Testis (tissue), 3 donors: ENCODE results near the gene GRID1. TPM values are rescaled to one million over a fixed set of nuclear protein-coding genes. Genes with fewer than 3 reads are reported as not detected.

Experiments
- DNase-seq: peaks from one replicate; pipeline ENCODE4 v3.0.0-alpha.2; 2019
- H3K27ac ChIP-seq, 2 donors: fragments of 200-600 bp; sonication (generic); one replicate each; pipeline ENCODE4 v1.5.1; 2019
- H3K27me3 ChIP-seq: fragments of 200-600 bp; sonication (generic); one replicate; pipeline ENCODE4 v1.5.1; 2019
- H3K36me3 ChIP-seq: fragments of 200-600 bp; sonication (generic); one replicate; pipeline ENCODE4 v1.5.1; 2017; ENCODE audit warnings: low read depth; ENCODE audit errors: missing control alignments
- H3K4me1 ChIP-seq: fragments of 200-600 bp; sonication (generic); one replicate; pipeline ENCODE4 v1.5.1; 2019
- H3K4me3 ChIP-seq, 2 donors: fragments of 200-600 bp; sonication (generic); one replicate each; pipeline ENCODE4 v1.5.1; 2017 to 2019
- H3K9me3 ChIP-seq: fragments of 200-600 bp; sonication (generic); one replicate; pipeline ENCODE4 v1.5.1; 2017
- POLR2A ChIP-seq: fragments of 450-650 bp; IDR thresholded peaks from one replicate; pipeline ENCODE4 v1.6.1; 2017; ENCODE audit warnings: antibody characterized with exemption, mild to moderate bottlenecking, moderate library complexity
- WGBS, 2 donors: methylation state at CpG; one replicate each; pipeline ENCODE4 v1.1.5; 2018; 5-methylcytosine and 5-hydroxymethylcytosine counted together
- intact Hi-C: fragments of 100-400 bp; cut with DNase I; formaldehyde crosslinking; loops from one replicate; pipeline ENCODE4 v1.15.1; 2023; ENCODE audit warnings: low total_unique reads
- polyA plus RNA-seq: library from polyadenylated mRNA; stranded (reverse); fragments of 350-450 nt; fragmentation: Illumina TruSeq; extraction: RNeasy Lipid Tissue Mini Kit (QIAGEN cat#74804); gene quantifications from one replicate; pipeline ENCODE4 v1.2.3, GENCODE V29; 2014; ENCODE audit warnings: low read depth, low replicate concordance; ENCODE audit not compliant: insufficient read depth
- total RNA-seq, 2 donors: library from RNA; depleted of rRNA; stranded (reverse); fragments of >200 nt; gene quantifications; one replicate each; pipeline ENCODE4 v1.2.3, GENCODE V29; 2016
- TF ChIP-seq, protein P1 (sequence below), 3 experiments: fragments of 450-650 bp in 2 of 3; fragments of 200-600 bp in 1 of 3; sonication (generic) in 1 of 3; IDR thresholded peaks; one replicate each; pipeline ENCODE4 v1.5.1; 2016 to 2019; ENCODE audit warnings: antibody characterized with exemption in 3 of 3, mild to moderate bottlenecking in 2 of 3, moderate library complexity in 1 of 3

Gene GRID1
- total and polyA plus RNA-seq, 3 donors from 2014 or later, result 7.4 to 16.7 (median 8.1) TPM

DNA sequence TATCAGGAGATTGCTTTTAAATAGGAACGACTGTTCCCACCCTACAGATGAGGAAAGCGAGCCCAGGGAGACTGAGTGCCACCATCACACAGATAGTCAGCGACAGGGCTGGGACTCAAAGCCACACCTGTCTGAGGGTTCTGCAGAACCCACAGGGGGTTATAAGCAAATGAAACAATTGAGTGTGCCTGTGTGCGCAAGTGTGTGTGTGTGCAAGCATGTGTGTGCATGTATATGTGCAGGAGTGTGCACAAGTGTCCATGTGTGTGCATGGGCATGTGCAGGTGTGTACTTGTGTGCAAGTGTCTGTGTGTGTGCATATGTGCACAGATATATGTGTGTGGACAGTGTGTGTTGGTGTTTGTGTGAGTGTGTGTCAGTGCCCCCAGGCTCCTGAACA is 280.2 kb downstream of the GRID1 start:
- Histone ChIP-seq H3K27ac (no peak overlapping the region), H3K9me3 (no peaks in the 10 kb centered on the region), H3K27me3 (no peaks in the 10 kb centered on the region), H3K4me3 (no peak overlapping the region), H3K4me1 (no peaks in the 10 kb centered on the region), H3K36me3 (no peaks in the 10 kb centered on the region)
- TF ChIP-seq POLR2A, result no peak
- TF ChIP-seq, protein P1, sequence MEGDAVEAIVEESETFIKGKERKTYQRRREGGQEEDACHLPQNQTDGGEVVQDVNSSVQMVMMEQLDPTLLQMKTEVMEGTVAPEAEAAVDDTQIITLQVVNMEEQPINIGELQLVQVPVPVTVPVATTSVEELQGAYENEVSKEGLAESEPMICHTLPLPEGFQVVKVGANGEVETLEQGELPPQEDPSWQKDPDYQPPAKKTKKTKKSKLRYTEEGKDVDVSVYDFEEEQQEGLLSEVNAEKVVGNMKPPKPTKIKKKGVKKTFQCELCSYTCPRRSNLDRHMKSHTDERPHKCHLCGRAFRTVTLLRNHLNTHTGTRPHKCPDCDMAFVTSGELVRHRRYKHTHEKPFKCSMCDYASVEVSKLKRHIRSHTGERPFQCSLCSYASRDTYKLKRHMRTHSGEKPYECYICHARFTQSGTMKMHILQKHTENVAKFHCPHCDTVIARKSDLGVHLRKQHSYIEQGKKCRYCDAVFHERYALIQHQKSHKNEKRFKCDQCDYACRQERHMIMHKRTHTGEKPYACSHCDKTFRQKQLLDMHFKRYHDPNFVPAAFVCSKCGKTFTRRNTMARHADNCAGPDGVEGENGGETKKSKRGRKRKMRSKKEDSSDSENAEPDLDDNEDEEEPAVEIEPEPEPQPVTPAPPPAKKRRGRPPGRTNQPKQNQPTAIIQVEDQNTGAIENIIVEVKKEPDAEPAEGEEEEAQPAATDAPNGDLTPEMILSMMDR (IDR thresholded peaks at IDR 0.05), result no peak
- intact Hi-C loops, result no loop called here
- DNase-seq, result no peak
- WGBS, 2 donors, result 93 to 97% methylated on average over 4 of the region's 4 CpGs

DNA sequence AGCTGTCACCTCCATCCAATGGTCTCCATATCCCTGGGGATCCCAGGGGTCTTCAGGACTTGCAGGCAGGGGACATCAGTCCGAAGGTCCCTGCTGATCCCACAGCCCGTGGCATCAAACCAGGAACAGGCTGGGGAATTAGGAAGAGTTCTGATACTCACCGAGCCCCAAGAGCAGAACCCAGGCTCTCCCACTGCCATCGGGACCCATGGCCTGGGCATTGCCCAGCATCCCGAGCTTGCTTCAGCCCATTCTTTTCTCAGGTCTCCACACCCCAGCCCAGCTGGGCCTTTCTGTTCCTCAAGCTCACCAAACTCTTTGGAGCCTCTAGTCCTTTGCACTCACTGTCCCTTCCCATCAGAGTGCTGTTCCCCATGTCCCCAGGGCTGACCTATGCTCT is 280.9 kb downstream of the GRID1 start:
- Histone ChIP-seq H3K36me3 (no peaks in the 10 kb centered on the region), H3K4me1 (no peaks in the 10 kb centered on the region), H3K4me3 (no peak overlapping the region), H3K27me3 (no peaks in the 10 kb centered on the region), H3K27ac (no peak overlapping the region), H3K9me3 (no peaks in the 10 kb centered on the region)
- WGBS, 2 donors, result 92 to 96% methylated on average over 4 to 5 of the region's 5 CpGs
- DNase-seq, result no peak
- no peak for TF ChIP-seq POLR2A
- TF ChIP-seq, protein P1 (IDR thresholded peaks at IDR 0.05), result no peak
- intact Hi-C loops, result no loop called here

DNA sequence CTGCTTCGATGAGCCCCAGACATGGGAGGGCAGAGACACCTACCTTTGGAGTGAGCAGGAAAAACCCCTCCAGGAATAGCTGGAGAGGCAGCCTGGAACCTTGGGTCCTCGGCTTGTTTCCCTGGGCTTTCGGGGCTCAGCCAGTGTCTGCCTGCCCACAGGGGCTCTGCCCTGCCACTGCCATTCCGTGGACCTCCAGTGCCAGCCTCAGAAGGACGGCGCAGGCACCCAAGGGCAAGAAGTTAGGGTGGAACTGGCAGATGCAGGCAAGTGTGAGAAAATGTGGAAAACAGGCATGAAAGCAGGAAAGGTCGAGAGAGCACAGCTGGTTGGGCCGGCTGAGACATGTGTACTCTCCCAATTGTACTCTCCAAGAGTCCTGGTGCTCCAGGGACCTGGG is 281.5 kb downstream of the GRID1 start:
- WGBS, 2 donors, result 84 to 88% methylated on average over 8 of the region's 8 CpGs
- Histone ChIP-seq H3K4me3 (no peak overlapping the region), H3K9me3 (no peaks in the 10 kb centered on the region), H3K27me3 (no peaks in the 10 kb centered on the region), H3K4me1 (no peaks in the 10 kb centered on the region), H3K36me3 (no peaks in the 10 kb centered on the region), H3K27ac (no peak overlapping the region)
- intact Hi-C loops, result no loop called here
- TF ChIP-seq, protein P1 (IDR thresholded peaks at IDR 0.05), result no peak
- TF ChIP-seq POLR2A, result no peak
- no peak for DNase-seq

DNA sequence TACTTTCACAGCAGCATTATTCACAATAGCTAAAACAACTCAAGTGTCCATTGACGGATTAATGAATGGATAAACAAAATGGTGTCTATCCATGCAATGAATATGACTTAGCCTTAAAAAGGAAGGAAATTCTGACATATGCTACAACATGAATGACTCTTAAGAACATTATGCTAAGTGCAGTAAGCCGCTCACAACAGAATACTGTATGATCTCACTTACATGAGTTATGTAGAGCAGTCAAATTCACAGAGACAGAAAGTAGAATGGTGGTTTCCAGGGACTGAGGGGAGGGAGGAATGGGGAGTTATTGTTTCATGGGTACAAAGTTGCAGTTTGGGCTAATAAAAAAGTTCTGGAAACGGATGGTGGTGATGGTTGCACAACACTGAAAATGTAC is 282.0 kb downstream of the GRID1 start:
- Histone ChIP-seq H3K4me1 (no peaks in the 10 kb centered on the region), H3K4me3 (no peak overlapping the region), H3K27ac (no peak overlapping the region), H3K27me3 (no peaks in the 10 kb centered on the region), H3K36me3 (no peaks in the 10 kb centered on the region), H3K9me3 (no peaks in the 10 kb centered on the region)
- no peak for TF ChIP-seq POLR2A
- TF ChIP-seq, protein P1 (IDR thresholded peaks at IDR 0.05), result no peak
- DNase-seq, result no peak
- 76 to 79% methylated on average over 3 of the region's 3 CpGs for WGBS, 2 donors
- intact Hi-C loops, result no loop called here

DNA sequence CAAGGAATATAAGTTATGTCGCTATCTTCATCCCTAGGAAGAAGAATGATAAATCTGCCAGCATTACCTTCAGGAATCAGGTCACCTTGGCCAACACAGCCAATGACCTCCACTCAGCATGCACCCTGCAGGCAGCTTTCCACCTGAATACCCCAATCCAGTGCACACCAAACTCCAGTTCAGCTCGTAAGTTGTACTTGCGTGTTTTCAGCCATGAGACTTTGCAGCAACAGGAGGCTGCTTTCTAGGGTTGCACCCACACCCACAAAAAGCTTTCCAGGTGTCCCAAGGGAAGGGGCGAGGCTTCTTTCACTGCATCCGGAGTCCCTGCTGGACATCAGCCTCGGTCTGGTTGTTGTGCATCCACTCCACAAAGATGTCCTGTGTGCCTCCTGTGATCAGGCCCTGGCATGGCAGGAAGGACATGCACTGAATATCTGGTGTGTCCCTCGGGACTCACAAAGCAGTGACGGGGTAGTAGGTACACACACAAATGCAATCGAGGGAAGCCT is 282.9 kb downstream of the GRID1 start:
- no peak for TF ChIP-seq POLR2A
- TF ChIP-seq, protein P1 (IDR thresholded peaks at IDR 0.05), result no peak
- H3K36me3 ChIP-seq, result no peaks in the 10 kb centered on the region
- DNase-seq, result no peak
- H3K27ac ChIP-seq, result no peak overlapping the region
- no peaks in the 10 kb centered on the region for H3K27me3 ChIP-seq
- H3K9me3 ChIP-seq, result no peaks in the 10 kb centered on the region
- H3K4me1 ChIP-seq, result no peaks in the 10 kb centered on the region
- intact Hi-C loops, result no loop called here
- WGBS, 2 donors, result 93 to 94% methylated on average over 8 to 9 of the region's 9 CpGs
- no peak overlapping the region for H3K4me3 ChIP-seq
